Stimulated activated CD4-positive, alpha-beta T cell treated with anti-CD3 and anti-CD28 coated beads, Interleukin-2, amount 100 ng/mL, for 24 hours (primary cell): ENCODE results near the gene TRIM65.

ENCODE experiments used
- DNase-seq, 2 donors: peaks; one replicate each; pipeline ENCODE4 v3.0.0-alpha.2; 2020

TRIM65 gene, protein sequence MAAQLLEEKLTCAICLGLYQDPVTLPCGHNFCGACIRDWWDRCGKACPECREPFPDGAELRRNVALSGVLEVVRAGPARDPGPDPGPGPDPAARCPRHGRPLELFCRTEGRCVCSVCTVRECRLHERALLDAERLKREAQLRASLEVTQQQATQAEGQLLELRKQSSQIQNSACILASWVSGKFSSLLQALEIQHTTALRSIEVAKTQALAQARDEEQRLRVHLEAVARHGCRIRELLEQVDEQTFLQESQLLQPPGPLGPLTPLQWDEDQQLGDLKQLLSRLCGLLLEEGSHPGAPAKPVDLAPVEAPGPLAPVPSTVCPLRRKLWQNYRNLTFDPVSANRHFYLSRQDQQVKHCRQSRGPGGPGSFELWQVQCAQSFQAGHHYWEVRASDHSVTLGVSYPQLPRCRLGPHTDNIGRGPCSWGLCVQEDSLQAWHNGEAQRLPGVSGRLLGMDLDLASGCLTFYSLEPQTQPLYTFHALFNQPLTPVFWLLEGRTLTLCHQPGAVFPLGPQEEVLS

DNA sequence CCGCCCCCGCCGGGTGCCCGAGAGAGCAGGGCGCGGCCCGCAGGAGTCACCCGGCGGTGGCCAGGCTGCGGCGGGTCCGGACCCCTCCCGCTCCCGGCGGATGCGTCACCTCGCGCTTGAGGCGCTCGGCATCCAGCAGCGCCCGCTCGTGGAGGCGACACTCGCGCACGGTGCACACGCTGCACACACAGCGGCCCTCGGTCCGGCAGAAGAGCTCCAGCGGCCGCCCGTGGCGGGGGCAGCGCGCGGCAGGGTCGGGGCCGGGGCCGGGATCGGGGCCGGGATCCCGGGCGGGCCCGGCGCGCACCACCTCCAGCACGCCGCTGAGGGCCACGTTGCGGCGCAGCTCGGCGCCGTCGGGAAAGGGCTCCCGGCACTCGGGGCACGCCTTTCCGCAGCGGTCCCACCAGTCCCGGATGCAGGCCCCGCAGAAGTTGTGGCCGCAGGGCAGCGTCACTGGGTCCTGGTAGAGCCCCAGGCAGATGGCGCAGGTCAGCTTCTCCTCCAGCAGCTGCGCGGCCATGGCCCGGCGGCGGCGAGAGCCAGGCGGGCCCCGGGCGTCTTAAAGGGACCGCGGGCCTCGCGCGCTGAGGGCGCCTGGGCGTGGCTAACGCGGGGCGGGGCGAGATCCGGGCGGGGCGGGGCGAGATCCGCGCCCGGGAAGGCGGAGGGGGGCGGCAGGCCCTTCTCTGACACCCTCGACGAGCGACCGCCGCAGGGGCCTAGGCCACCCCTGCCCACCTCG is at the start of gene TRIM65:
Gene TRIM65, minus strand, starts transcription at position 537 of the 745 bp plus-strand sequence. Its CDS starts 14 bp downstream, at position 523.
- peak; percentile 79 to 84 for DNase-seq

DNA sequence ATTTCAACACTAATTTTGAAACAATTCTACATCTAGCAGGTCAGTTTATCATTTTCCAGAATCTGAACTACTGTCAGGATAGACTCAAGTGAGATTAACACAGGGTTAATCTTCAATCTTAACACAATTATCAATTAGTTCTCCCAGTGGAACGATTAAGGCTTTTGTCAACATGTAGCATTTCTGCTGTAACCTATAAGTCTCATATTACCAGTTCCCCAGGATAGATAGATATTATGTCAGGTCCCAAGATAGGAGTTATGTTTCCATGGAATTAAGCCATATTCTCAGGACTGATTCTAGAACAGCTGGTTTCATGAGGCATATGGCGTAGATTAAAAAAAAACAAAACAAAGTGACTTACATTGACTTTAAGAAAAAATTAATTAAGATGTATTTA is 48.5 kb upstream of the TRIM65 start:
- DNase-seq, result no peak

DNA sequence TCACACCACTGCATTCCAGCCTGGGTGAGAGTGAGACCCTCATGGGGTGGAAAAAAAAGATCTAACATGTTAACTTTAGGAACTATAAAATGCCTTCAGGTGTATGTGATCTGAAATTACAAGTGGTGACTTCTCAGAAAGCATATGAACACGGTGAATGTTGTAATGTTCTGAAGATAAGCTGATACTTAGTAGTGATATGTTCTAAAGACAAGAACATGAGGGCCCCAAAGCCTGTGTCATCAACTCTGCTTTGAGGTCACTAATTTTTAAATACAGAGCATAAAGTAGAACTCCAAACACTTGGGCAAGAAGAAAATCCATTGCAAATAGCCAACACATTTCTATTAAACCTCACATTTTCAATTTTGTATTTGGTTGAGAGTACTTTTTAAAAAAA is 46.7 kb upstream of the TRIM65 start:
- DNase-seq, result no peak

DNA sequence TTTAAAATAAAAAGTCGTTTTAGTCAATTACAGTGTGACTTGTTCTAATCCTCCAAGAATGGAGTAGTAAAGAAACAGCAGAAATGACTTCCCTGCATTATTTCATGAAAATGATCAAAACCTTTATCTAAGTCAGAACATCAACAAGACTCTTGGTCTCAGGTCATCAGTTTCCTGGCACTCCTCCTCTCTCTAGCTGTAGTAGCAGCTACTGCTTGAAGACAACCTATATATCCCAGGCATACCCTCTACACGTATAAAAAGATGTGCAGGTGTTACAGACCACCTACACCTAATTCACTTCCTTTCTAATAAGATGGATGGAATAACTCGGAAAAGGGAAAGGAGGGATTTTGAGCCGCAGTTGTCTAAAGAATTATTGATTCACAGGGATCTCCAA is 45.7 kb upstream of the TRIM65 start:
- no peak for DNase-seq

GRCh38 chr17:75941442-75941819 is 44.7 kb upstream of the TRIM65 start:
- DNase-seq, result no peak

DNA sequence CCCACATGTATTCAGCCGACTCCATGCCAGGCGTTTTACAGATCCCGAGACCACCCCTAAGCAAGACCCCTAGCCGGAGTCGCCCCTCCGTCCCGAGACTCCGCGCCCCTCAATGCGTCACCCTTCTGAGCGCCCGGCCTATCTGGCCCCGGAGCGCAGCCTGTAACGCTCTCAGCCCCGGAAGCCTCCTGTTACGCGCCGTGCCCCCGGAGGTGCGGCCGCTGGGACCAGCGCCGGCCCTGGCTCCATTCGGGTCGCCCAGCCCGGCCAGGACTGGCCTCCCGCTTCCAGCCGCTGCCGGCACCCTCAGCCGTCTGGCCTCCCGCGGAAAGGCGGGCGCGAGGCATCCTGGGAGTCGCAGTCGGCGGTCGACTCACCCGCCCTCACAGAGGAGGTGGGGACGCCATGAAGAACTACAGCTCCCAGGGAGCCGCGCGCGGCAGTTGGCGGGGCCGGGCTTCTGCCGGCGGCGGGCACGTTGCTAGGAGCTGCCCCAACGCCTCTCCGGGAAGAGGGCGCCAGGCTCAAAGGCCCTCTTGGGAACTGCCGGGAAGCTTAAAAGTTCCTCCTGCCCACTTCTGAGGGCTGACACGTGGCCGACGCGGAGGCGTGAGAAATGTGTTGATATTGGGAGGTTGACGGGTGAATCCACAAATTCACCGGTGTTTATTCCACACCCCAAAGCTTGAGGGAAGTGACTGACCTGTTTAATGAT is 44.1 kb upstream of the TRIM65 start, which contains the start of gene FBF1:
Gene FBF1, minus strand, starts transcription at position 316 of the 715 bp plus-strand sequence. CDS start 2,893 bp downstream, outside the sequence.
- DNase-seq, result peak; percentile 91 to 92

GRCh38 chr17:75937652-75938051 is 40.9 kb upstream of the TRIM65 start:
- no peak for DNase-seq

- DNase-seq, result no peak
Measured at GRCh38 chr17:75933808-75934207, 37.1 kb upstream of the TRIM65 start.

DNA sequence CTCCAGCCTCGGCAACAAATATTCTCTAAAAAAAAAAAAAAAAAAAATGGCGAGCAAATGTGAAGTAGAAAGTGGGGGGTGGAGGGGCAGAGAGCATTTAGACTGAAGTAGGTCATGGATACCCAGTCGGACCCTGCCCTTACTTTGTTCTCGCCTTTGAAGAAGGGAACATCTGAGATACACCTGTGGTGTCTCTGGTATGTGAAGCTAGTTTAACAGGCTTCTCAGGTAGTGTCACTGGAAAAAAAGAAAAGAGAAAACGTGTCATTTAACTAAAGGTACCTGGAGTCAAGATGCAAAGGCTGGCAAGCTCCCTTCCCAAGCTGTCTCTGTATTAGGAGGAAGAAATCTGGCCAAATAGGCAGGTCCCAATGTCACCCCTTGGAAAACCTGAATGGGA is 36.1 kb upstream of the TRIM65 start:
- DNase-seq, result no peak

- DNase-seq, result no peak
Measured at GRCh38 chr17:75931062-75931461, 34.3 kb upstream of the TRIM65 start.

DNA sequence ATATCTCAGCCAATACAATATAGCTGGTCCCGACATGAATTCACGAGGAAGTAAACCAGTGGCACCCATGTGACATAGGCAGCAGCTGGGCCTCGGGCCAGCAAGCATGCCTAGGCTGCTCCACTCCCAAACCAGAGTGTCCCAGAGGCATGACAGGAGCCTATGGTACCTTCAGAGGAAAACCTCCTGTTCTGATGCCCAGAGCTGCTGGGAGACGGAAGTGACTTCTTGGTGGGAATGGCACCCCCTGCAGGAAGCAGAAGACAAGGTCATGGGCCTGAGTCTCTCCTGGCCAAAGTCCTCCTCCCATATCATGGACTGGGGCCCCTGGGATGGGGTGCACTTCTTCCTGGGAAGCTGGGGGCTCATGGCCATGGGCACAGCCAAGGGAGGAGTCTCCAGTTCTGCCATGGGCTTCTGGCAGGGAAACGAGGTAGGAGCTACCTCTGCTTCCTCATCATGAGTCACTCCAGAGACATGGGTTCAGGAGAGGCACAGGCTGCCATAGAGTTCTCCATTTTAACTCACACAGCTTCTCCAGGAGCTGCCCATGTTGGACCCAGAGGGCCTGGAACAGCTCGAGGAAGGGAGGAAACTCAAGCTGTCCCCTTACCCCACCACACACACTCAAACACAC is 30.7 kb upstream of the TRIM65 start:
- no peak for DNase-seq

DNA sequence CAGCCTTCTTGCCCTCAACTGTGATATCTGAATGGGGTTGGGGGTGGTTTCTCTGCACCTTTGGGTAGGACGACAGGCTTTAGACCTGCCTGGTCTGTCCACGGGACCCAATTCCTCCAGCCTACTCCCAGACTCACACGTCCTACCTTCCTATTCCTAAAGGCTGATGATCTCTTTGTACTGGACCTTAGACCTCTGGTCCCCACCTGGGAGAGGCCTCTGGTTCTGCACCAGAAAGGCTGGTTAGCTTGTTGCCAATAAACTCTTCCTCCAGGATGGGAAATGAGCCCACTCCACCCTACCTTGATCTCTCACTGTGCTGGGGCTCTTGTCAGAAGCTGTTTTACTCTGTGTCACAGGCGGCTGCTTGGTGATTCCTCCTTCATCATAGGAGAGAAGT is 29.7 kb upstream of the TRIM65 start:
- DNase-seq, result no peak

DNA sequence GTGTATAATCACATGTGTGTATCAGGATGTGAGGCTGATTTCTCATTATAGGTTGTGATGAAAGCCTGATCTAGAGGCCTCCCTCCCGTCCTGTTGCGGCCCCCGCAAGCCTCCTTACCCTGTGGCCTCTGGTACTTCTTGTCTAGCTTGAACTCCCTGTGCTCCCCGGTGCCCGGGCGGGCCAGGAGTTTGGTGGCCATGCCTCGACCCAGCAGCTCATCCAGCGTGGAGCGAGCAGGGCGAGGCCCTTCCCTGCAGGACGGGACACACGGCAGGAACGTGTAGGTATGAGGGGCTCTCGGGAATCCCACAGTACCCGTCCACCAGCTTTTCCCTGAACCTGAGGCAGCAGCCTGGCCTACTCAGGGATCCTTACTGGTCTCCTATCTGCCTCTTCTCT is 29.2 kb upstream of the TRIM65 start:
- no peak for DNase-seq

GRCh38 chr17:75925103-75925502 is 28.4 kb upstream of the TRIM65 start:
- no peak for DNase-seq

DNA sequence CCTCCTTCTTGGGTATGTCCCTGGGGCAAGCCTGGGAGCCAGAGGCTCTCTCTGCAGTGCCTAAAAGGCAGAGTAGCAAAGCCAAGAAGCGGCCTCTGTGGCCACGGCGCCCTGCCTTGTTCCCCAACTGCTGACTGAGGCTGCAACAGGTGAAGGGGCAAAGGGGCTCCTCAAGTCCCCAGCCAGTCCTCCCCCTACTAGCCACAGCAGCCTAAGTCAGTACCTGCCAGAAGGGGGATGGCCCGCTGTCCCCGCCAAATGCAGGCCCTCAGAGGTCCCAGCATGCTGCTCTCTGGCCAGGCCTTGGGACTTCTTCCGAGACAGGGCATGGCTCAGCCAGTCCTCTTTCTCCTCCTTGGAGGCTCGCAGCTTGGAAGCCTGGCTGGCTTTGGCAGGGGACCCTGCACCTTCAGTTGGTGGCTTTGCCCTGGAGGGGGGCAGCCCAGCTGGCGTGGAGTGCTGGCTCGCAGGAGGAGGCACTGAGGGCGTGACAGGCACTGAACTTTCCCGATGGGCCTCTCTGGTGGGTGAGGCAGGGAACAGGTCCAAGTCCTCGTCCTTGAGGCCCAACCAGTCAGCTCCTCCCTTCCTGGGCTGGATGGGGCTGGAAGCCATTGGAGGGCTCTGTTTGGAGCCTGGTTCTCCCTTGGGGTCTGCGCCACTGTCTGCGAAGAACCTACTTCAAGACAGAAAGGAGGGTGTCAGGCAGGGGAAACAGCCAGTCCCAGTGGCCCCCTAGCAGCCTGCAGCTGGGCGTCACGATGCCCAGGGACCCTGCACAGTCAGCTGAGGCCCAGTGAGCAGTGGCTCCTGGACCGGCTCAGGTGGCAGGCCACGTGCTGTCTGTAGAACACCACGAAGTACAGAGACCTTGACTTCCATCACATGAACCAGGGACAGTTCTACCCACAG is 26.5 kb upstream of the TRIM65 start:
- no peak for DNase-seq

DNA sequence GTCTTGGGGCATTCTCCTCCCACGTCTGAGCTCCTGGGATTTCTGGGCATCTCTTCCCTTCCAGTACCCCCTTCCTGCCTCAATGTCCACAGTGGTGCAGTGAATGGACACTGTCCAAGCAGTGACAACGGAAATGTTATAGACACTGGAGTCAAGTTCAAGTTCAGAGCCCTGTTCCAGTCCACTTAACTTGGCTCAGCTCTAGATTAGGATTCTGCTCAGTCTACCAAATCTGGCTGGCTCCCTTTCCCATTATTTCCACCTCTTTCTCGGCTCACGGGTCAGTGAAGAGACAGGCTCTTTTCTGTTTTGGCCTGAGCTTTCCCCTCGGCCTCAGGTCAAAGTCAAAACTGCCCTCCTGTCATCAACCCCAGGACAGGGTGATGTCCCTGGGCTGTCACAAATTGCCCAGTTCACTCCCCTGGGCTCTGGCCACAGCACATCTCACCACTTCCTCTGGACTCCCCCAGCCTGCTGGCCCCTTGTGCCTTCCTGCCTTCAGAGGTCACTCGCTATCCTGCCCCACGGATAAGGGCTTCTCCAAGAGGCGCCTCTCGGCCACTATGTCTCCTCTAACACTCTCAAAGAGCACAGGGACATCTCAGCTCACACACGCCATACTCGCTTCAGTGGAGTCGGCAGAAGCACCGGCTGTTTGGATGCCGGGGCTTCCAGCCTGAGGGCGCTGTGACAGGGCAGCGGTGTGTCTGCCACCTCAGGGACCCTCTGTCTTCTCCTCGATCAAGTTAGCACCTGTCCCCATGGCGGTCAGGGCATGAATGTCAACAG is 25.6 kb upstream of the TRIM65 start:
- DNase-seq, result no peak

DNA sequence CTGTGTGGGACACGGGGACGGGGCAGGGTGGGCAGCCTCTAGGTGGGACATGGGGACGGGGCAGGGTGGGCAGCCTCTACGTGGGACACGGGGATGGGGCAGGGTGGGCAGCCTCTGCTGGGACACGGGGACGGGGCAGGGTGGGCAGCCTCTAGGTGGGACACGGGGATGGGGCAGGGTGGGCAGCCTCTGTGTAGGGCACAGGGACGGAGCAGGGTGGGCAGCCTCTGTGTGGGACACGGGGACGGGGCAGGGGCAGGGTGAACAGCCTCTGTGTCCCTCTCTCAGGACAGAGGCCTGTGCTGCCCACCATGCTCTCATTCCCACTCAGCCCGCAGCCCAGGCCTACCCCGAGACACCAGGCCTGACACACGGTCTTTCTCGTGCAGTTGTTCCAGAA is 24.8 kb upstream of the TRIM65 start:
- no peak for DNase-seq

- no peak for DNase-seq
Measured at GRCh38 chr17:75920045-75920560, 23.4 kb upstream of the TRIM65 start.

GRCh38 chr17:75919611-75920010 is 22.9 kb upstream of the TRIM65 start:
- no peak for DNase-seq

GRCh38 chr17:75917917-75918445 is 21.2 kb upstream of the TRIM65 start:
- no peak for DNase-seq
